GM23338 (cell line): ENCODE measurements around the gene COL1A2. TPM values are rescaled to one million over a fixed set of nuclear protein-coding genes. Genes with fewer than 3 reads are reported as not detected.

Experiments used
- ATAC-seq: fragments of 200-7000 bp; cut with Tn5 transposase; 3 replicates; pipeline ENCODE4 v1.9.1; 2020
- DNase-seq: peaks from one replicate; pipeline ENCODE4 v3.0.0-alpha.2; 2015; ENCODE audit warnings: low spot score
- H2AFZ ChIP-seq: fragments of 200-600 bp; sonication (generic); 2 replicates; pipeline ENCODE4 v1.8.0; 2016; ENCODE audit warnings: antibody characterized with exemption, mild to moderate bottlenecking, moderate library complexity
- H3F3A ChIP-seq: fragments of 200-600 bp; sonication (generic); replicated peaks from 2 replicates; pipeline ENCODE4 v1.8.0; 2017; ENCODE audit warnings: antibody characterized with exemption, mixed run types, low read depth
- H3K27ac ChIP-seq: fragments of 200-600 bp; sonication (generic); 2 replicates; pipeline ENCODE4 v1.6.1; 2016; ENCODE audit warnings: low read depth
- H3K27me3 ChIP-seq: fragments of 200-600 bp; sonication (generic); 2 replicates; pipeline ENCODE4 v1.8.0; 2016; ENCODE audit warnings: mild to moderate bottlenecking, mixed run types, moderate library complexity; ENCODE audit not compliant: insufficient read depth
- H3K36me3 ChIP-seq: fragments of 200-600 bp; sonication (generic); 2 replicates; pipeline ENCODE4 v1.8.0; 2016; ENCODE audit warnings: mild to moderate bottlenecking; ENCODE audit not compliant: insufficient read depth
- H3K4me1 ChIP-seq: fragments of 200-600 bp; sonication (generic); 2 replicates; pipeline ENCODE4 v1.8.0; 2016; ENCODE audit warnings: mild to moderate bottlenecking, moderate library complexity; ENCODE audit not compliant: insufficient read depth
- H3K4me2 ChIP-seq: fragments of 200-600 bp; sonication (generic); 2 replicates; pipeline ENCODE4 v1.7.1; 2017; ENCODE audit warnings: mixed run types
- H3K4me3 ChIP-seq: fragments of 200-600 bp; sonication (generic); 2 replicates; pipeline ENCODE4 v1.6.1; 2016; ENCODE audit warnings: mixed run types
- H3K79me2 ChIP-seq: fragments of 200-600 bp; sonication (generic); replicated peaks from 2 replicates; pipeline ENCODE4 v1.8.0; 2017; ENCODE audit warnings: mild to moderate bottlenecking; ENCODE audit not compliant: insufficient read depth
- H3K9me2 ChIP-seq: fragments of 200-600 bp; sonication (generic); 2 replicates; pipeline ENCODE4 v1.8.0; 2017; ENCODE audit not compliant: insufficient read depth
- H4K20me1 ChIP-seq: fragments of 200-600 bp; sonication (generic); replicated peaks from 2 replicates; pipeline ENCODE4 v1.8.0; 2017; ENCODE audit warnings: mild to moderate bottlenecking; ENCODE audit not compliant: insufficient read depth
- H3K27ac Mint-ChIP-seq: 2 replicates; pipeline ENCODE4 v1.8.0; 2020; ENCODE audit warnings: inconsistent platforms, mild to moderate bottlenecking, moderate library complexity, mixed read lengths
- H3K27me3 Mint-ChIP-seq: 3 replicates; pipeline ENCODE4 v1.8.0; 2022; ENCODE audit warnings: low read depth, mild to moderate bottlenecking, moderate library complexity, mixed read lengths, inconsistent platforms; ENCODE audit not compliant: insufficient read depth, poor library complexity
- H3K36me3 Mint-ChIP-seq: 3 replicates; pipeline ENCODE4 v1.8.0; 2021; ENCODE audit warnings: low read depth, mild to moderate bottlenecking, inconsistent platforms, moderate library complexity, mixed read lengths
- H3K4me1 Mint-ChIP-seq: 3 replicates; pipeline ENCODE4 v1.8.0; 2020; ENCODE audit warnings: mild to moderate bottlenecking, inconsistent platforms, mixed read lengths
- H3K4me3 Mint-ChIP-seq: 3 replicates; pipeline ENCODE4 v1.8.0; 2021; ENCODE audit warnings: moderate library complexity, mild to moderate bottlenecking, inconsistent platforms, mixed read lengths
- H3K9me3 Mint-ChIP-seq: 3 replicates; pipeline ENCODE4 v1.8.0; 2020; ENCODE audit warnings: moderate library complexity, mild to moderate bottlenecking, inconsistent platforms, mixed read lengths
- CREB1 ChIP-seq: fragments of 250-450 bp; sonication (Bioruptor Pico); IDR thresholded peaks from 2 replicates; pipeline ENCODE4 v1.5.0; 2020; ENCODE audit warnings: low read depth, mild to moderate bottlenecking, moderate library complexity
- POLR2AphosphoS5 ChIP-seq: IDR thresholded peaks from 2 replicates; pipeline ENCODE4 v1.6.1; 2016; ENCODE audit warnings: antibody characterized with exemption, low read depth
- STAT1 ChIP-seq: IDR thresholded peaks from one replicate; pipeline ENCODE4 v1.6.1; 2016; ENCODE audit warnings: antibody characterized with exemption; ENCODE audit not compliant: unreplicated experiment
- ZNF114 ChIP-seq: fragments of 250-450 bp; sonication (Bioruptor Pico); IDR thresholded peaks from 2 replicates; pipeline ENCODE4 v1.5.0; 2020; ENCODE audit warnings: mild to moderate bottlenecking, moderate library complexity
- ZNF331 ChIP-seq: fragments of 250-450 bp; sonication (Bioruptor Pico); IDR thresholded peaks from 2 replicates; pipeline ENCODE4 v1.5.0; 2020; ENCODE audit warnings: low read depth, mild to moderate bottlenecking, moderate library complexity
- polyA plus RNA-seq: library from polyadenylated mRNA; unstranded; fragments of >200 nt; fragmentation: Nextera tagmentation; extraction: Ambion mirVana; gene quantifications from 2 replicates; pipeline ENCODE4 v1.2.1, GENCODE V29; 2016
- total RNA-seq: library from RNA; depleted of rRNA; stranded (reverse); fragments of >200 nt; shearing (Covaris generic); gene quantifications from 2 replicates; pipeline ENCODE4 v1.2.3, GENCODE V29; 2014
- TF ChIP-seq, protein P1 (sequence below): fragments of 250-450 bp; sonication (Bioruptor Pico); IDR thresholded peaks from 2 replicates; pipeline ENCODE4 v1.5.0; 2020; ENCODE audit warnings: mild to moderate bottlenecking, moderate library complexity
- TF ChIP-seq, protein P2 (sequence below): IDR thresholded peaks from 2 replicates; pipeline ENCODE4 v1.6.1; 2016; ENCODE audit warnings: antibody characterized with exemption
- TF ChIP-seq, protein P3 (sequence below): IDR thresholded peaks from one replicate; pipeline ENCODE4 v1.6.1; 2018; ENCODE audit warnings: antibody characterized with exemption; ENCODE audit not compliant: unreplicated experiment

Gene COL1A2
- total and polyA plus RNA-seq, 2 experiments from 2014 or later = 32.0 to 67.0 TPM

DNA sequence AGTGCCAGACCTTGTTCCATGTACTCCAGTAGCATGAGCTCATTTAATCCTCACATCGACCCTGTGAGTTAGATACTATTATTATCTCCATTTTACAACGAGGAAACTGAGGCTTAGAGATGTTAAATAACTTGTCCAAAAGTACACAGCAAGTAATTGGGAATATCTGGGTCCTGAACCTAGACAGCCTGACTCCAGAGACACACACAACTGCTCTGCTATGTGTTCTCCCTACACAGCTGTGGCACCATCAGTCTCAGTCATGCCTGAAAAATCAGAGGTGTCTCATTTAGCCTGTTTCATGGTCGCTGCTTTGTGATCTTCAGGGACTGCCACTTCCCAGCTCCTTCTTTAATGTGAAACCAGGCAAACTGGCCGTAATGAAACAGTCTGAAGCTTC, 56.5 kb downstream of the COL1A2 start:
- TF ChIP-seq STAT1 (no peak), POLR2AphosphoS5 (no peak), ZNF114 (CRISPR knock-in tag) (no peak), ZNF331 (no peak), CREB1 (CRISPR knock-in tag) (no peak)
- TF ChIP-seq, protein P1, sequence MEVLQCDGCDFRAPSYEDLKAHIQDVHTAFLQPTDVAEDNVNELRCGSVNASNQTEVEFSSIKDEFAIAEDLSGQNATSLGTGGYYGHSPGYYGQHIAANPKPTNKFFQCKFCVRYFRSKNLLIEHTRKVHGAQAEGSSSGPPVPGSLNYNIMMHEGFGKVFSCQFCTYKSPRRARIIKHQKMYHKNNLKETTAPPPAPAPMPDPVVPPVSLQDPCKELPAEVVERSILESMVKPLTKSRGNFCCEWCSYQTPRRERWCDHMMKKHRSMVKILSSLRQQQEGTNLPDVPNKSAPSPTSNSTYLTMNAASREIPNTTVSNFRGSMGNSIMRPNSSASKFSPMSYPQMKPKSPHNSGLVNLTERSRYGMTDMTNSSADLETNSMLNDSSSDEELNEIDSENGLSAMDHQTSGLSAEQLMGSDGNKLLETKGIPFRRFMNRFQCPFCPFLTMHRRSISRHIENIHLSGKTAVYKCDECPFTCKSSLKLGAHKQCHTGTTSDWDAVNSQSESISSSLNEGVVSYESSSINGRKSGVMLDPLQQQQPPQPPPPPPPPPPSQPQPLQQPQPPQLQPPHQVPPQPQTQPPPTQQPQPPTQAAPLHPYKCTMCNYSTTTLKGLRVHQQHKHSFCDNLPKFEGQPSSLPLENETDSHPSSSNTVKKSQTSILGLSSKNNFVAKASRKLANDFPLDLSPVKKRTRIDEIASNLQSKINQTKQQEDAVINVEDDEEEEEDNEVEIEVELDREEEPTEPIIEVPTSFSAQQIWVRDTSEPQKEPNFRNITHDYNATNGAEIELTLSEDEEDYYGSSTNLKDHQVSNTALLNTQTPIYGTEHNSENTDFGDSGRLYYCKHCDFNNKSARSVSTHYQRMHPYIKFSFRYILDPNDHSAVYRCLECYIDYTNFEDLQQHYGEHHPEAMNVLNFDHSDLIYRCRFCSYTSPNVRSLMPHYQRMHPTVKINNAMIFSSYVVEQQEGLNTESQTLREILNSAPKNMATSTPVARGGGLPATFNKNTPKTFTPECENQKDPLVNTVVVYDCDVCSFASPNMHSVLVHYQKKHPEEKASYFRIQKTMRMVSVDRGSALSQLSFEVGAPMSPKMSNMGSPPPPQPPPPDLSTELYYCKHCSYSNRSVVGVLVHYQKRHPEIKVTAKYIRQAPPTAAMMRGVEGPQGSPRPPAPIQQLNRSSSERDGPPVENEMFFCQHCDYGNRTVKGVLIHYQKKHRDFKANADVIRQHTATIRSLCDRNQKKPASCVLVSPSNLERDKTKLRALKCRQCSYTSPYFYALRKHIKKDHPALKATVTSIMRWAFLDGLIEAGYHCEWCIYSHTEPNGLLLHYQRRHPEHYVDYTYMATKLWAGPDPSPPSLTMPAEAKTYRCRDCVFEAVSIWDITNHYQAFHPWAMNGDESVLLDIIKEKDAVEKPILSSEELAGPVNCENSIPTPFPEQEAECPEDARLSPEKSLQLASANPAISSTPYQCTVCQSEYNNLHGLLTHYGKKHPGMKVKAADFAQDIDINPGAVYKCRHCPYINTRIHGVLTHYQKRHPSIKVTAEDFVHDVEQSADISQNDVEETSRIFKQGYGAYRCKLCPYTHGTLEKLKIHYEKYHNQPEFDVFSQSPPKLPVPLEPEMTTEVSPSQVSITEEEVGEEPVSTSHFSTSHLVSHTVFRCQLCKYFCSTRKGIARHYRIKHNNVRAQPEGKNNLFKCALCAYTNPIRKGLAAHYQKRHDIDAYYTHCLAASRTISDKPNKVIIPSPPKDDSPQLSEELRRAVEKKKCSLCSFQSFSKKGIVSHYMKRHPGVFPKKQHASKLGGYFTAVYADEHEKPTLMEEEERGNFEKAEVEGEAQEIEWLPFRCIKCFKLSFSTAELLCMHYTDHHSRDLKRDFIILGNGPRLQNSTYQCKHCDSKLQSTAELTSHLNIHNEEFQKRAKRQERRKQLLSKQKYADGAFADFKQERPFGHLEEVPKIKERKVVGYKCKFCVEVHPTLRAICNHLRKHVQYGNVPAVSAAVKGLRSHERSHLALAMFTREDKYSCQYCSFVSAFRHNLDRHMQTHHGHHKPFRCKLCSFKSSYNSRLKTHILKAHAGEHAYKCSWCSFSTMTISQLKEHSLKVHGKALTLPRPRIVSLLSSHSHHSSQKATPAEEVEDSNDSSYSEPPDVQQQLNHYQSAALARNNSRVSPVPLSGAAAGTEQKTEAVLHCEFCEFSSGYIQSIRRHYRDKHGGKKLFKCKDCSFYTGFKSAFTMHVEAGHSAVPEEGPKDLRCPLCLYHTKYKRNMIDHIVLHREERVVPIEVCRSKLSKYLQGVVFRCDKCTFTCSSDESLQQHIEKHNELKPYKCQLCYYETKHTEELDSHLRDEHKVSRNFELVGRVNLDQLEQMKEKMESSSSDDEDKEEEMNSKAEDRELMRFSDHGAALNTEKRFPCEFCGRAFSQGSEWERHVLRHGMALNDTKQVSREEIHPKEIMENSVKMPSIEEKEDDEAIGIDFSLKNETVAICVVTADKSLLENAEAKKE (CRISPR knock-in tag) = no peak
- TF ChIP-seq, protein P2, sequence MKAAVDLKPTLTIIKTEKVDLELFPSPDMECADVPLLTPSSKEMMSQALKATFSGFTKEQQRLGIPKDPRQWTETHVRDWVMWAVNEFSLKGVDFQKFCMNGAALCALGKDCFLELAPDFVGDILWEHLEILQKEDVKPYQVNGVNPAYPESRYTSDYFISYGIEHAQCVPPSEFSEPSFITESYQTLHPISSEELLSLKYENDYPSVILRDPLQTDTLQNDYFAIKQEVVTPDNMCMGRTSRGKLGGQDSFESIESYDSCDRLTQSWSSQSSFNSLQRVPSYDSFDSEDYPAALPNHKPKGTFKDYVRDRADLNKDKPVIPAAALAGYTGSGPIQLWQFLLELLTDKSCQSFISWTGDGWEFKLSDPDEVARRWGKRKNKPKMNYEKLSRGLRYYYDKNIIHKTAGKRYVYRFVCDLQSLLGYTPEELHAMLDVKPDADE = no peak
- TF ChIP-seq, protein P3, sequence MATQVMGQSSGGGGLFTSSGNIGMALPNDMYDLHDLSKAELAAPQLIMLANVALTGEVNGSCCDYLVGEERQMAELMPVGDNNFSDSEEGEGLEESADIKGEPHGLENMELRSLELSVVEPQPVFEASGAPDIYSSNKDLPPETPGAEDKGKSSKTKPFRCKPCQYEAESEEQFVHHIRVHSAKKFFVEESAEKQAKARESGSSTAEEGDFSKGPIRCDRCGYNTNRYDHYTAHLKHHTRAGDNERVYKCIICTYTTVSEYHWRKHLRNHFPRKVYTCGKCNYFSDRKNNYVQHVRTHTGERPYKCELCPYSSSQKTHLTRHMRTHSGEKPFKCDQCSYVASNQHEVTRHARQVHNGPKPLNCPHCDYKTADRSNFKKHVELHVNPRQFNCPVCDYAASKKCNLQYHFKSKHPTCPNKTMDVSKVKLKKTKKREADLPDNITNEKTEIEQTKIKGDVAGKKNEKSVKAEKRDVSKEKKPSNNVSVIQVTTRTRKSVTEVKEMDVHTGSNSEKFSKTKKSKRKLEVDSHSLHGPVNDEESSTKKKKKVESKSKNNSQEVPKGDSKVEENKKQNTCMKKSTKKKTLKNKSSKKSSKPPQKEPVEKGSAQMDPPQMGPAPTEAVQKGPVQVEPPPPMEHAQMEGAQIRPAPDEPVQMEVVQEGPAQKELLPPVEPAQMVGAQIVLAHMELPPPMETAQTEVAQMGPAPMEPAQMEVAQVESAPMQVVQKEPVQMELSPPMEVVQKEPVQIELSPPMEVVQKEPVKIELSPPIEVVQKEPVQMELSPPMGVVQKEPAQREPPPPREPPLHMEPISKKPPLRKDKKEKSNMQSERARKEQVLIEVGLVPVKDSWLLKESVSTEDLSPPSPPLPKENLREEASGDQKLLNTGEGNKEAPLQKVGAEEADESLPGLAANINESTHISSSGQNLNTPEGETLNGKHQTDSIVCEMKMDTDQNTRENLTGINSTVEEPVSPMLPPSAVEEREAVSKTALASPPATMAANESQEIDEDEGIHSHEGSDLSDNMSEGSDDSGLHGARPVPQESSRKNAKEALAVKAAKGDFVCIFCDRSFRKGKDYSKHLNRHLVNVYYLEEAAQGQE = no peak
- no peaks in the 10 kb centered on the region for H3K27me3 ChIP-seq
- no peaks in the 10 kb centered on the region for H3K36me3 ChIP-seq
- Mint-ChIP-seq H3K4me1 (no peaks in the 10 kb centered on the region), H3K4me3 (no peak overlapping the region), H3K27me3 (peaks cover 3% of the 10 kb centered on the region), H3K27ac (no peak overlapping the region), H3K36me3 (no peaks in the 10 kb centered on the region), H3K9me3 (no peaks in the 10 kb centered on the region)
- no peak overlapping the region for H3K4me2 ChIP-seq
- H3K4me3 ChIP-seq = no peak overlapping the region
- no peaks in the 10 kb centered on the region for H3K9me2 ChIP-seq
- no peak for DNase-seq
- no peak overlapping the region for H3K27ac ChIP-seq
- no peaks in the 10 kb centered on the region for H4K20me1 ChIP-seq
- H3K4me1 ChIP-seq = no peaks in the 10 kb centered on the region
- ATAC-seq = no peak
- no peaks in the 10 kb centered on the region for H3F3A ChIP-seq
- H3K79me2 ChIP-seq = no peaks in the 10 kb centered on the region
- no peak overlapping the region; the same call in 1 of the 2 replicates for H2AFZ ChIP-seq
